ENCODE measurements around the gene ITGB3BP. TPM values are rescaled to one million over a fixed set of nuclear protein-coding genes. Genes with fewer than 3 reads are reported as not detected.

ITGB3BP gene
- total and polyA plus RNA-seq, 2 of the 13 experiments (the other 11 are each of a cell fraction or from before 2014, with no cell fraction given), result 19.0 to 46.5 TPM

- TF ChIP-seq ZNF841 (CRISPR knock-in tag; IDR thresholded peaks at IDR 0.05; ENCODE audit: borderline replicate concordance) (no peak), ZNF460 (CRISPR knock-in tag; IDR thresholded peaks at IDR 0.05; ENCODE audit: borderline replicate concordance) (peak; percentile 95), UBTF (CRISPR knock-in tag; IDR thresholded peaks at IDR 0.05) (no peak), RFX3 (CRISPR knock-in tag; IDR thresholded peaks at IDR 0.05) (no peak), ZNF770 (CRISPR knock-in tag; IDR thresholded peaks at IDR 0.05) (peak; percentile 66; the same call in 1 of the 2 replicates), RBFOX2 (IDR thresholded peaks at IDR 0.05; ENCODE audit: low read depth, low read length) (no peak), KDM1A (CRISPR knock-in tag; IDR thresholded peaks at IDR 0.05) (peak; percentile 27; the same call in 1 of the 2 replicates), RARG (CRISPR knock-in tag; IDR thresholded peaks at IDR 0.05; ENCODE audit: low read depth) (no peak), ZNF232 (CRISPR knock-in tag; IDR thresholded peaks at IDR 0.05; ENCODE audit: borderline replicate concordance) (no peak), FOSL2 (CRISPR knock-in tag; IDR thresholded peaks at IDR 0.05) (peak; percentile 77), ZMYM3 (CRISPR knock-in tag; IDR thresholded peaks at IDR 0.05) (peak; percentile 69), ZNF333 (CRISPR knock-in tag; IDR thresholded peaks at IDR 0.05; ENCODE audit: borderline replicate concordance) (no peak)
Measured at GRCh38 chr1:63559357-63559756, 36.3 kb upstream of the ITGB3BP start (continued).
